ENCODE measurements around the gene TCIRG1.
A peak's percentile ranks its signal among the peaks of the same experiment; 100 is the strongest.

The TCIRG1 gene

GRCh38 chr11:68040101-68040956 is 1.5 kb downstream of the TCIRG1 start:
- DNase-seq = no peak

DNA sequence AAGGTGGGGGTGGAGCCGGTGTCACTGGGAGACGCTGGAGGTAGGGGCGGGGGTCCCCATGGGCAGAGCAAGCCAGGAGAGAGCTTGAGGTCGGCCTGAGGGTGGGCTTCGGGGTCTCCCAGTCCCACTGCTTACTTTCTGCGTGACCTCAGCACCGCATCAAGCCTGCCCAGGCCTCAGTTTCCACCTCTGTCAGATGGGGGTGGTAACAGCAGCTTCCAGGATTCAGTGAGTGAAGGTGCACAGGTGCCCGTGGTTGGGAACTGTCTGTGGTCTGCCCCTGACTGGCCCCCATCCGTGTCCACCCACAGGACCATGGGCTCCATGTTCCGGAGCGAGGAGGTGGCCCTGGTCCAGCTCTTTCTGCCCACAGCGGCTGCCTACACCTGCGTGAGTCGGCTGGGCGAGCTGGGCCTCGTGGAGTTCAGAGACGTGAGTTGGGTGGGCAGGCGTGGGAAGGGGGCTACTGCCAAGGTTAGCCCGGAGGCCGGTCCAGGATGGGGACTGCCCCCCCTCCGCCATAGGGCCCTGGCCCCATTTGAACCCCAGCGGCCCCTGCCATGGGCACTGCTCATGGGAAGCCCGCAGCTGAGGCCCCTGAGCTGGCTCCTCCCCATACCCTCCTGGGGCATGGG is 2.2 kb downstream of the TCIRG1 start:
- no peak for DNase-seq

DNA sequence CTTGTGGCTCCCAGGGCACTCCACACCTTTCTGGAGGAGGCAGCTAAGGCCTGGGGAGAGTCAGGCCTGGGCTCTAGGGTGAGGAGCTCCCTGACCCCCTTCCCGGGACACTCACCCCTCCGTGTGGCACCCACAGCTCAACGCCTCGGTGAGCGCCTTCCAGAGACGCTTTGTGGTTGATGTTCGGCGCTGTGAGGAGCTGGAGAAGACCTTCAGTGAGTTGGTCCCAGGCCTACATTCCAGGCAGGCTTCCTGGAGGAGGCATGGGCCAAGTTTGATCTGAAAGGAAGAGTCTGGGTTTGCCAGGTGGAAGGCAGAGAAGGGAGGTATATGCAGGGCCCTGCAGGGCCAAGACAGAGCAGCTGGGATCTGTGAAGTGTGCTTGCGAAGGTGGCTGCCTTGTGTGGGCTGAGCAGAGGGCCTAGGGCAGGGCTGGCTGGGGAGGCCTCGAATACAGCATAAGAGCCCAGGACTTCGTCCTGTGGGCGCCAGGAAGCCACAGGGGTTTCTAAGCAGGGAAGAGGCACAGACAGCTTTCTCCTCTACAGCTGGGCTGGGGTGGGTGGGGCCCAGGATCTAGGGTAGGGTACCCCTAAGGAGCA is 2.9 kb downstream of the TCIRG1 start:
- DNase-seq = no peak

DNA sequence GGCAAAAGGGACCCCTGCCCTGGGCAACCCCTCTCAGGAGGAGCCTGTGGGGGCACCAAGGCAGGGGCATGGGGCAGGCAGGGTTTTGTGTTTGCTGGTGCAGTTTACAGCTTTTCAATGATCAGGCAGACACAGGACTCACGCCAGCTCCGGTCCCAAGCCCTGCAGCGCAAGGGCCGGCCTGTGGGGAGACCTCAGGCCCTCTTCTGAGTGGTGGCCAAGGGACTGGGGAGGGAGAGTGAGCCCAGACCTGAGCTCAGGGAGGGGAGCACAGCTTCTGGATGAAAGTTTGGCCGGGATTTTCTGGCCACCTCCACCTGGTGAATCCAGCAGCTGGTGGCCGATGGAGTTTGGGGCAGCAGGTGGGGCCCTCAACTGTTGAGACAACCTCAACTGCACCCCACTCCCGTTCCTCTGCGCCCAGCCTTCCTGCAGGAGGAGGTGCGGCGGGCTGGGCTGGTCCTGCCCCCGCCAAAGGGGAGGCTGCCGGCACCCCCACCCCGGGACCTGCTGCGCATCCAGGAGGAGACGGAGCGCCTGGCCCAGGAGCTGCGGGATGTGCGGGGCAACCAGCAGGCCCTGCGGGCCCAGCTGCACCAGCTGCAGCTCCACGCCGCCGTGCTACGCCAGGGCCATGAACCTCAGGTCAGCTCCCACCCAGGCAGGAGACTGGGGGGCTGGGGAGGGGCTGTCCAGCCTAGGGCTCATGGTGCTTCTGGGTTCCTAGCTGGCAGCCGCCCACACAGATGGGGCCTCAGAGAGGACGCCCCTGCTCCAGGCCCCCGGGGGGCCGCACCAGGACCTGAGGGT is 3.6 kb downstream of the TCIRG1 start:
- no peak for DNase-seq

- no peak for DNase-seq
Measured at GRCh38 chr11:68043029-68043348, 4.2 kb downstream of the TCIRG1 start.

GRCh38 chr11:68043349-68044144 is 4.7 kb downstream of the TCIRG1 start:
- no peak for DNase-seq

GRCh38 chr11:68044145-68044813 is 5.5 kb downstream of the TCIRG1 start:
- peak; percentile 49 for DNase-seq

GRCh38 chr11:68044898-68045351 is 6.1 kb downstream of the TCIRG1 start:
- DNase-seq = no peak

- DNase-seq = no peak
Measured at GRCh38 chr11:68047437-68048290, 8.8 kb downstream of the TCIRG1 start.

- no peak for DNase-seq
Measured at GRCh38 chr11:68048681-68049508, 10.1 kb downstream of the TCIRG1 start.

DNA sequence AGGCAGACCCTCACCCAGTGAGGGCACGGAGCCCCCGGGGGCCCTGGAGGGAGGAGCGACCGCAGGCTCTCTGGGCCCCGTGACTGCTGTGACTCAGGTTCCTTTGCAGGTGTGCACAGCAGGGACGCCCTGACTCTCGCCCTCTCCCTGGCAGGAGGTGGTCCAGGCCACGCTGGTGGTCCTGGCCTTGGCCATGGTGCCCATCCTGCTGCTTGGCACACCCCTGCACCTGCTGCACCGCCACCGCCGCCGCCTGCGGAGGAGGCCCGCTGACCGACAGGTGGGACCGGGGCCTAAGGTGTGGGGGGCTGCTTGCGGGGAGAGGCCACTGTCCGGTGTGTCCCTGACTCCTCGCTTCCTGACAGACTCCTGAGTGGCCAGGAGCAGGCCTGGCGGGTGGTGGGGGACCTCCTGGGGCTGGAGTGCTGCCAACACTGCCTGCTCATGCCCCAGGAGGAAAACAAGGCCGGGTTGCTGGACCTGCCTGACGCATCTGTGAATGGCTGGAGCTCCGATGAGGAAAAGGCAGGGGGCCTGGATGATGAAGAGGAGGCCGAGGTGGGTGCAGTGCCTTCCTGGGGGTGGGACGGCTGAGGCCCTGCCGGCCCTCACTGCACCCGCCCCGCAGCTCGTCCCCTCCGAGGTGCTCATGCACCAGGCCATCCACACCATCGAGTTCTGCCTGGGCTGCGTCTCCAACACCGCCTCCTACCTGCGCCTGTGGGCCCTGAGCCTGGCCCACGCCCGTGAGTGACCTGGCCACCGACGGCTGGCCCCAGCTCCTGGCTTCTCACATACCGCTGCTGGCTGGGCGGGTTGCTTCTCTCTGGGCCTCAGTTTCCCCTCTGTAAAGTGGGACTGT is 10.9 kb downstream of the TCIRG1 start:
- DNase-seq = no peak

DNA sequence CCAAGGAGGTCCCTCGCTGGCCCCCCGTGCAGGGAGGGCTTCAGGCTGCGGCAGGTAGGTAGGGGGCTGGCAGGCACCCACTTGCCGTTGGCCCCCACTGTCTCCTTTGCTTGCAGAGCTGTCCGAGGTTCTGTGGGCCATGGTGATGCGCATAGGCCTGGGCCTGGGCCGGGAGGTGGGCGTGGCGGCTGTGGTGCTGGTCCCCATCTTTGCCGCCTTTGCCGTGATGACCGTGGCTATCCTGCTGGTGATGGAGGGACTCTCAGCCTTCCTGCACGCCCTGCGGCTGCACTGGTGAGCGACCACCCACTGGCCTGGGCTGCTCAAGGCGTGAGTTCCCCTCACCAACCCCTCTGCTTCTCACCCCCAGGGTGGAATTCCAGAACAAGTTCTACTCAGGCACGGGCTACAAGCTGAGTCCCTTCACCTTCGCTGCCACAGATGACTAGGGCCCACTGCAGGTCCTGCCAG is 11.6 kb downstream of the TCIRG1 start:
- no peak for DNase-seq

- no peak for DNase-seq
Measured at GRCh38 chr11:68051191-68052136, 12.6 kb downstream of the TCIRG1 start.

DNA sequence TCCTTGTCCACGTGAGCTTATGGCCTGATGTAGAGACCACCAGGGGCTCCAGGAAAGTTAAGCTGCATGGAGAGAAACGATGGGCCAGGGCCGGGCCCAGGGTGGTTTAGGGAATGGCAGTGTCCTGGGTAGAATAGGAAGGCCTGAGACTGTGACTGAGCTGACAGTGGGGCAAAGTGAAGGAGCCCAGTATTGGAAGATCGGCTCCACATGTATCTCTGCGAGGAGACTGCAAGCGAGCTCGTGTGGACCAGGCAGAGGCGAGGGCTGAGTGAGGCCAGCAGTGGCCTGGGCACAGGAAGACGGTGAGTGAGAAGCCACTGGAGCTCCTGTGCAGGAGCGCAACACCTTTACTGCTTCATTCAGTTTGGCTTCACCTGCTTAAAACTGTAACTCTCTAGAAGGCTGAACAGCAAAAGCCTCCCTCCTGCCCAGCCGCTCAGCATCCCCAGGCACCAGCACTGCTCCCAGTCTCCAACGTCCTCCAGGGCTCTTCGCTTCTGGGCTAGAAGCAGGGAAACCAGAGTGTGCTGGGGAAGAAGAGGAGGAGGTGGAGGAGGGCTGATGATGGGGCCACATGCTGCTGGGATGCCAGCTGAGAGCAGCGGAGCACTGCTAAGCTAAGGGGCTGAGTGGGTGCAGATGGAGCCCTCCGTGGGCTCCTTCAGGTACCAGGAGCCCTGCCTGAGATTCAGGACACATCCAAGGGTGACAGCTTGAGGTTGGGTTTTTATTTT is 13.5 kb downstream of the TCIRG1 start:
- DNase-seq = no peak

GRCh38 chr11:68053117-68053516 is 14.3 kb downstream of the TCIRG1 start:
- no peak for DNase-seq

GRCh38 chr11:68053981-68054812 is 15.4 kb downstream of the TCIRG1 start:
- no peak for DNase-seq
